SK-N-SH treated with all-trans-retinoic acid at 6 μM for 48 hours (cell line): Measurements from ENCODE around the gene ADGRF4.

Experiments used
- ATAC-seq: fragments of 200-7000 bp; cut with Tn5 transposase; 3 replicates; pipeline ENCODE4 v1.9.1; 2020; ENCODE audit warnings: mild to moderate bottlenecking, moderate library complexity
- ARNTL ChIP-seq: fragments of 450-650 bp; formaldehyde crosslinking; IDR thresholded peaks from 2 replicates; pipeline ENCODE4 v1.5.0; 2020; ENCODE audit warnings: low read depth, mild to moderate bottlenecking, moderate library complexity, borderline replicate concordance
- BACH2 ChIP-seq: fragments of 250-450 bp; sonication (Bioruptor Pico); IDR thresholded peaks from 2 replicates; pipeline ENCODE4 v1.9.0; 2021; ENCODE audit warnings: mild to moderate bottlenecking, borderline replicate concordance
- CSDC2 ChIP-seq: fragments of 250-450 bp; sonication (Bioruptor Pico); IDR thresholded peaks from 2 replicates; pipeline ENCODE4 v1.5.0; 2020; ENCODE audit warnings: mild to moderate bottlenecking, moderate library complexity
- ESRRG ChIP-seq: fragments of 250-450 bp; sonication (Bioruptor Pico); IDR thresholded peaks from 2 replicates; pipeline ENCODE4 v1.6.1; 2021; ENCODE audit warnings: mild to moderate bottlenecking
- GLIS3 ChIP-seq: fragments of 250-450 bp; sonication (Bioruptor Pico); IDR thresholded peaks from 2 replicates; pipeline ENCODE4 v1.5.0; 2020; ENCODE audit warnings: mild to moderate bottlenecking, moderate library complexity
- OSR1 ChIP-seq: fragments of 250-450 bp; sonication (Bioruptor Pico); IDR thresholded peaks from 2 replicates; pipeline ENCODE4 v1.8.0; 2022; ENCODE audit warnings: moderate library complexity, mild to moderate bottlenecking, inconsistent platforms
- PATZ1 ChIP-seq: fragments of 250-450 bp; sonication (Bioruptor Pico); IDR thresholded peaks from 2 replicates; pipeline ENCODE4 v1.8.0; 2020; ENCODE audit warnings: mild to moderate bottlenecking, moderate library complexity, borderline replicate concordance
- PPARA ChIP-seq: fragments of 250-450 bp; sonication (Bioruptor Pico); IDR thresholded peaks from 2 replicates; pipeline ENCODE4 v1.5.0; 2020; ENCODE audit warnings: mild to moderate bottlenecking, borderline replicate concordance
- RARB ChIP-seq: fragments of 250-450 bp; sonication (Bioruptor Pico); IDR thresholded peaks from 2 replicates; pipeline ENCODE4 v1.8.0; 2021; ENCODE audit warnings: mild to moderate bottlenecking, moderate library complexity
- SNAI2 ChIP-seq: fragments of 250-450 bp; sonication (Bioruptor Pico); IDR thresholded peaks from 2 replicates; pipeline ENCODE4 v1.5.0; 2020; ENCODE audit warnings: mild to moderate bottlenecking, moderate library complexity
- TCF4 ChIP-seq: fragments of 250-450 bp; sonication (Bioruptor Pico); IDR thresholded peaks from 2 replicates; pipeline ENCODE4 v1.8.0; 2021; ENCODE audit warnings: mild to moderate bottlenecking, moderate library complexity, borderline replicate concordance
- TOX ChIP-seq: fragments of 250-450 bp; sonication (Bioruptor Pico); IDR thresholded peaks from 2 replicates; pipeline ENCODE4 v1.8.0; 2021; ENCODE audit warnings: mild to moderate bottlenecking, moderate library complexity, borderline replicate concordance
- ZC3H10 ChIP-seq: fragments of 250-450 bp; sonication (Bioruptor Pico); IDR thresholded peaks from 2 replicates; pipeline ENCODE4 v1.5.1; 2021; ENCODE audit warnings: mild to moderate bottlenecking, moderate library complexity
- ZFP3 ChIP-seq: fragments of 250-450 bp; sonication (Bioruptor Pico); IDR thresholded peaks from 2 replicates; pipeline ENCODE4 v1.5.0; 2020; ENCODE audit warnings: mild to moderate bottlenecking, moderate library complexity
- ZFP30 ChIP-seq: fragments of 450-650 bp; formaldehyde crosslinking; IDR thresholded peaks from 2 replicates; pipeline ENCODE4 v1.5.0; 2022; ENCODE audit warnings: mild to moderate bottlenecking, moderate library complexity
- ZNF565 ChIP-seq: fragments of 450-650 bp; formaldehyde crosslinking; conservative IDR thresholded peaks from 2 replicates; pipeline ENCODE4 v1.5.0; 2020; ENCODE audit warnings: low read depth, mild to moderate bottlenecking, moderate library complexity
- ZNF70 ChIP-seq: fragments of 450-650 bp; formaldehyde crosslinking; IDR thresholded peaks from 2 replicates; pipeline ENCODE4 v1.5.0; 2020; ENCODE audit warnings: mild to moderate bottlenecking, moderate library complexity
- ZNF8 ChIP-seq: fragments of 450-650 bp; formaldehyde crosslinking; IDR thresholded peaks from 2 replicates; pipeline ENCODE4 v1.5.0; 2020; ENCODE audit warnings: mild to moderate bottlenecking, moderate library complexity
- TF ChIP-seq, protein P1 (sequence below): fragments of 250-450 bp; sonication (Bioruptor Pico); IDR thresholded peaks from 2 replicates; pipeline ENCODE4 v1.8.0; 2021; ENCODE audit warnings: low read depth, mild to moderate bottlenecking, moderate library complexity, borderline replicate concordance
- TF ChIP-seq, protein P2 (sequence below): fragments of 250-450 bp; sonication (Bioruptor Pico); IDR thresholded peaks from 2 replicates; pipeline ENCODE4 v1.5.1; 2021; ENCODE audit warnings: mild to moderate bottlenecking, moderate library complexity

The ADGRF4 gene

DNA sequence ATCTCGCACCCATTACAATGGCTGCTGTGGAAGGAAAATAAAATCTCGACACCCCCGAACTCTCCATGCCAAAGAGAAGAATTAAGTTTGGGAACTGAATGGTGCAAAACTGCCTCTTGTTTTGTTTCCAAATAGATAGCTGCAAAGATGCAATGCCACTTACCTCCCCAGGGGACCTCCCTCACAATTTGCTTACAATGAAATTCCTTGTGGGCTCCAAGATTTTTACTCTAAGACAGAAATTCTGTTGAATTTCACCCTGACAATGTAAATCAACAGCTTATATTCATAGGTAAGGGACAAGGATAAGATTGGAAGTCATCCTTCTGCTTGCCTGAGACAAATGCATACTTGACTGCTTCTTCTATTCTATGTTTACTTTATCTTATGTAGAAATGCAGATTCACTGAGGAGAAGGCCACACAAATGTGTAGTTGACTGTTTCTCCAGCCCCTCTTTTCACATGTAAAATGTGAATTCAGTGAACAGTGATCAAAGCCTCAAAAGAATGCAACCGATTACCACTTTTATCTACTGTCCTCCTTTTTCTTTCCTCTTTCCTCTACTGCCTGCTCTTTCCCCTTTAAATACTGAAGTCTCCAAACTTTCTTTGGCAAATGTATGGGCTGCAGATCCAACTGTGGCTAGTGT, 36.6 kb downstream of the ADGRF4 start:
- no peak for ATAC-seq
- TF ChIP-seq ZC3H10 (CRISPR knock-in tag) (no peak), ZNF565 (CRISPR knock-in tag) (no peak), ESRRG (no peak), ZNF8 (CRISPR knock-in tag) (no peak), CSDC2 (CRISPR knock-in tag) (no peak), PPARA (CRISPR knock-in tag) (no peak), GLIS3 (CRISPR knock-in tag) (no peak), ZNF70 (no peak), OSR1 (CRISPR knock-in tag) (no peak), ZFP3 (CRISPR knock-in tag) (no peak), ARNTL (no peak), TOX (no peak), TCF4 (CRISPR knock-in tag) (no peak), SNAI2 (CRISPR knock-in tag) (no peak), RARB (CRISPR knock-in tag) (no peak)
- TF ChIP-seq, protein P1, sequence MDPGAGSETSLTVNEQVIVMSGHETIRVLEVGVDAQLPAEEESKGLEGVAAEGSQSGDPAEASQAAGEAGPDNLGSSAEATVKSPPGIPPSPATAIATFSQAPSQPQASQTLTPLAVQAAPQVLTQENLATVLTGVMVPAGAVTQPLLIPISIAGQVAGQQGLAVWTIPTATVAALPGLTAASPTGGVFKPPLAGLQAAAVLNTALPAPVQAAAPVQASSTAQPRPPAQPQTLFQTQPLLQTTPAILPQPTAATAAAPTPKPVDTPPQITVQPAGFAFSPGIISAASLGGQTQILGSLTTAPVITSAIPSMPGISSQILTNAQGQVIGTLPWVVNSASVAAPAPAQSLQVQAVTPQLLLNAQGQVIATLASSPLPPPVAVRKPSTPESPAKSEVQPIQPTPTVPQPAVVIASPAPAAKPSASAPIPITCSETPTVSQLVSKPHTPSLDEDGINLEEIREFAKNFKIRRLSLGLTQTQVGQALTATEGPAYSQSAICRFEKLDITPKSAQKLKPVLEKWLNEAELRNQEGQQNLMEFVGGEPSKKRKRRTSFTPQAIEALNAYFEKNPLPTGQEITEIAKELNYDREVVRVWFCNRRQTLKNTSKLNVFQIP (CRISPR knock-in tag), result no peak
- TF ChIP-seq, protein P2, sequence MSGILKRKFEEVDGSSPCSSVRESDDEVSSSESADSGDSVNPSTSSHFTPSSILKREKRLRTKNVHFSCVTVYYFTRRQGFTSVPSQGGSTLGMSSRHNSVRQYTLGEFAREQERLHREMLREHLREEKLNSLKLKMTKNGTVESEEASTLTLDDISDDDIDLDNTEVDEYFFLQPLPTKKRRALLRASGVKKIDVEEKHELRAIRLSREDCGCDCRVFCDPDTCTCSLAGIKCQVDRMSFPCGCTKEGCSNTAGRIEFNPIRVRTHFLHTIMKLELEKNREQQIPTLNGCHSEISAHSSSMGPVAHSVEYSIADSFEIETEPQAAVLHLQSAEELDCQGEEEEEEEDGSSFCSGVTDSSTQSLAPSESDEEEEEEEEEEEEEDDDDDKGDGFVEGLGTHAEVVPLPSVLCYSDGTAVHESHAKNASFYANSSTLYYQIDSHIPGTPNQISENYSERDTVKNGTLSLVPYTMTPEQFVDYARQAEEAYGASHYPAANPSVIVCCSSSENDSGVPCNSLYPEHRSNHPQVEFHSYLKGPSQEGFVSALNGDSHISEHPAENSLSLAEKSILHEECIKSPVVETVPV (CRISPR knock-in tag), result no peak

DNA sequence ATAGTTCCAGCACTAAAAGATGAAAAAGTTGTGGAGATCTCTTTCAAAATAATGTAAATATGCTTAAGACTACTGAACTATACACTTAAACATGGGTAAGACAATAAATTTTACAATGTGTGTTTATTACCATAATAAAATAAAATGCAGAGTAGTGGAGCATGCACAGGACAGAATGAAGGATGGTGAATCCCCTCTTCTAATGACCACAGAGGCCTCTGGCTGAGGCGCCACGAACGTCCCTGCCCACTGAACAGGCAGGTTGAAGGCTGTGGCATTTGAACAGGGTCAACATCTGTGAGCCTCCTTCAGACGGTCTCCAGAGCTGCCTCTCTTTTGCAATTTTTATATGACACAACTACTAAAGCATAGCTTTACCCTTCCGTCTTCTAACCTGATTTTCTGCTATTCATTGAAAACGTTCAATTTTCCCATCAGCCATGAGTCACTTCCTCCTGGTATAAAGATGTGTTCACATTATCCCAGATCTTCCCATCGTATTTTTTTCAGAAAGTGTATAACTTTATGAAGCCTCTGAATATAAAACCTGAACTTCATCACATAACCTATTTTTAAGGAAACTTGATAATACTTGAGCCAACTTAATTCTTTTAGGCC, 37.8 kb downstream of the ADGRF4 start:
- no peak for ATAC-seq
- TF ChIP-seq ZNF8 (CRISPR knock-in tag) (no peak), SNAI2 (CRISPR knock-in tag) (no peak), RARB (CRISPR knock-in tag) (no peak), ESRRG (no peak), ARNTL (no peak), ZC3H10 (CRISPR knock-in tag) (no peak), BACH2 (CRISPR knock-in tag) (no peak), ZFP30 (CRISPR knock-in tag) (no peak), TCF4 (CRISPR knock-in tag) (no peak), TOX (no peak)
- TF ChIP-seq, protein P2 (CRISPR knock-in tag), result no peak
- TF ChIP-seq, protein P1 (CRISPR knock-in tag), result no peak

DNA sequence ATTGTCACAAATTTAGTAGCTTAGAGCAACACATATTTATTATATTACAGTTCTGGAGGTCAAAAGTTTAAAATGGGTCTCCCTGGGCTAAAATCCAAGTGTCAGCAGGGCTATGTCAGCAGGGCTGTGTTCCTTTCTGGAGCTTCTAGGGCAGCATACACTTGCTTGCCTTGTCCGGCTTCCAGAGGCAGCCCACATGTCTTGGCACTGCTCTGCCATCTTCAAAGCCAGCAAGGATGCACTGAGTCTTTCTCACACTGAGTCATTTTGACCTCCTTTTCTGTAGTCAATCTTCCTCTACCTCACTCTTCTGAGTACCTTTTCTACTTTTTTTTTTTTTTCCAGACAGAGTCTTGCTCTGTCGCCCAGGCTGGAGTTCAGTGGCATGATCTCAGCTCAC, 39.0 kb downstream of the ADGRF4 start:
- TF ChIP-seq ZFP30 (CRISPR knock-in tag), result no peak
- no peak for TF ChIP-seq GLIS3 (CRISPR knock-in tag)
- no peak for TF ChIP-seq SNAI2 (CRISPR knock-in tag)
- no peak for TF ChIP-seq RARB (CRISPR knock-in tag)
- no peak for TF ChIP-seq ARNTL
- TF ChIP-seq, protein P2 (CRISPR knock-in tag), result no peak
- no peak for TF ChIP-seq PATZ1 (CRISPR knock-in tag)
- no peak for ATAC-seq
